Renal cortical epithelial cell (primary cell): Measurements from ENCODE around the gene SIRT2. TPM values are rescaled to one million over a fixed set of nuclear protein-coding genes. Genes with fewer than 3 reads are reported as not detected.
"Not testable (repeated sequence)": the region's sequence is repeated elsewhere in the genome, so short reads cannot be mapped to it uniquely, and the experiment has no call there.

ENCODE experiments used
- DNase-seq: peaks from one replicate; pipeline ENCODE4 v3.0.0-alpha.2; 2011; ENCODE audit warnings: low read depth
- total RNA-seq: library from RNA; depleted of rRNA; stranded (reverse); fragments of >200 nt; gene quantifications from 2 replicates; pipeline ENCODE4 v1.2.3, GENCODE V29; 2014

SIRT2 gene
- total RNA-seq: 28.7 and 38.6 TPM in 2 replicates

GRCh38 chr19:38899447-38900201, at the start of gene SIRT2, which contains the start of gene NFKBIB:
SIRT2 (minus strand) TSS chr19:38899618; CDS start chr19:38899521, 97 bp downstream.
NFKBIB (plus strand) TSS chr19:38899969; CDS start chr19:38900033, 64 bp downstream.
- DNase-seq: peak; percentile 99

- no peak for DNase-seq
Measured at GRCh38 chr19:38946229-38947010, 47.0 kb upstream of the SIRT2 start.

- DNase-seq: no peak
Measured at GRCh38 chr19:38945562-38946228, 46.3 kb upstream of the SIRT2 start.

GRCh38 chr19:38944981-38945506, 45.6 kb upstream of the SIRT2 start:
- no peak for DNase-seq

GRCh38 chr19:38942471-38943181, 43.2 kb upstream of the SIRT2 start:
- no peak for DNase-seq

- no peak for DNase-seq
Measured at GRCh38 chr19:38941979-38942378, 42.6 kb upstream of the SIRT2 start.

GRCh38 chr19:38941466-38941865, 42.0 kb upstream of the SIRT2 start:
- not testable (repeated sequence) for DNase-seq

- DNase-seq: no peak
Measured at GRCh38 chr19:38939957-38940356, 40.5 kb upstream of the SIRT2 start.

GRCh38 chr19:38933544-38933943, 34.1 kb upstream of the SIRT2 start:
- no peak for DNase-seq

GRCh38 chr19:38932425-38933179, 33.2 kb upstream of the SIRT2 start:
- peak; percentile 57 for DNase-seq

GRCh38 chr19:38931521-38931793, 32.0 kb upstream of the SIRT2 start:
- no peak for DNase-seq

GRCh38 chr19:38930776-38931520, 31.5 kb upstream of the SIRT2 start, which contains the start of gene MRPS12:
MRPS12 (plus strand) TSS chr19:38930944; CDS start chr19:38931295, 351 bp downstream.
- DNase-seq: peak; percentile 98

- peak; percentile 88 for DNase-seq
Measured at GRCh38 chr19:38929929-38930775, 30.7 kb upstream of the SIRT2 start, which contains the start of gene SARS2. SARS2 (minus strand) TSS chr19:38930763; CDS start chr19:38930736, 27 bp downstream.

- no peak for DNase-seq
Measured at GRCh38 chr19:38928391-38929001, 29.1 kb upstream of the SIRT2 start.

GRCh38 chr19:38924388-38924787, 25.0 kb upstream of the SIRT2 start:
- DNase-seq: no peak

GRCh38 chr19:38922482-38922881, 23.1 kb upstream of the SIRT2 start:
- no peak for DNase-seq

GRCh38 chr19:38921420-38922274, 22.2 kb upstream of the SIRT2 start:
- DNase-seq: no peak
